HCT116 (cell line): ENCODE data around the gene TOR2A.

Experiments used
- CEBPB ChIP-seq: IDR thresholded peaks from 2 replicates; pipeline ENCODE4 v1.6.1; 2012; ENCODE audit warnings: low read depth
- CTCF ChIP-seq, 3 experiments: fragments of 200-600 bp in 1 of 3; sonication (generic) in 1 of 3; IDR thresholded peaks in 2 of 3; conservative IDR thresholded peaks in 1 of 3; 2 replicates each; pipeline ENCODE4 v1.5.1; 2012 to 2017; ENCODE audit warnings: low read depth in 2 of 3, low read length in 2 of 3, antibody characterized with exemption in 1 of 3, borderline replicate concordance in 1 of 3, control low read depth in 1 of 3, mild to moderate bottlenecking in 1 of 3, mixed read lengths in 1 of 3, mixed run types in 1 of 3, moderate library complexity in 1 of 3; ENCODE audit not compliant: insufficient read depth in 1 of 3
- POLR2A ChIP-seq: IDR thresholded peaks from 2 replicates; pipeline ENCODE4 v1.7.0; 2011; ENCODE audit warnings: borderline replicate concordance; ENCODE audit not compliant: insufficient read depth, insufficient read length; ENCODE audit errors: extremely low read depth
- POLR2AphosphoS5 ChIP-seq: IDR thresholded peaks from 2 replicates; pipeline ENCODE4 v1.6.1; 2011; ENCODE audit warnings: mild to moderate bottlenecking, low read depth, low read length, moderate library complexity
- REST ChIP-seq: IDR thresholded peaks from 2 replicates; pipeline ENCODE4 v1.6.1; 2012; ENCODE audit warnings: low read depth
- YY1 ChIP-seq: IDR thresholded peaks from 2 replicates; pipeline ENCODE4 v1.6.1; 2011; ENCODE audit warnings: low read length, low read depth, moderate library complexity, mild to moderate bottlenecking; ENCODE audit not compliant: insufficient replicate concordance; ENCODE audit errors: extremely low read depth
- ZNF274 ChIP-seq: fragments of 200-500 bp; sonication (Bioruptor generic); IDR thresholded peaks from 2 replicates; pipeline ENCODE4 v1.6.1; 2014; ENCODE audit warnings: mild to moderate bottlenecking, low read depth, low read length, inconsistent platforms
- TF ChIP-seq, protein P1 (sequence below): IDR thresholded peaks from 2 replicates; pipeline ENCODE4 v1.6.1; 2012

- TF ChIP-seq CTCF (IDR thresholded peaks at IDR 0.05 in 2 of 3, conservative IDR thresholded peaks at IDR 0.05 in 1 of 3; ENCODE audit: borderline replicate concordance in 1 of 3, insufficient read depth in 1 of 3, low read depth in 2 of 3, low read length in 2 of 3): no peak
- no peak for TF ChIP-seq POLR2A
- no peak for TF ChIP-seq POLR2AphosphoS5
- no peak for TF ChIP-seq YY1
- no peak for TF ChIP-seq REST
- TF ChIP-seq CEBPB: no peak
- TF ChIP-seq ZNF274: no peak
- TF ChIP-seq, protein P1, sequence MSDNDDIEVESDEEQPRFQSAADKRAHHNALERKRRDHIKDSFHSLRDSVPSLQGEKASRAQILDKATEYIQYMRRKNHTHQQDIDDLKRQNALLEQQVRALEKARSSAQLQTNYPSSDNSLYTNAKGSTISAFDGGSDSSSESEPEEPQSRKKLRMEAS: no peak
Observed at GRCh38 chr9:127712867-127713266, 22.2 kb downstream of the TOR2A start.
